ENCODE results near the gene HSD11B1. TPM values are rescaled to one million over a fixed set of nuclear protein-coding genes. Genes with fewer than 3 reads are reported as not detected.

The HSD11B1 gene
- total and polyA plus RNA-seq, 12 donors: 0.17 to 29.6 (median 8.6) TPM

DNA sequence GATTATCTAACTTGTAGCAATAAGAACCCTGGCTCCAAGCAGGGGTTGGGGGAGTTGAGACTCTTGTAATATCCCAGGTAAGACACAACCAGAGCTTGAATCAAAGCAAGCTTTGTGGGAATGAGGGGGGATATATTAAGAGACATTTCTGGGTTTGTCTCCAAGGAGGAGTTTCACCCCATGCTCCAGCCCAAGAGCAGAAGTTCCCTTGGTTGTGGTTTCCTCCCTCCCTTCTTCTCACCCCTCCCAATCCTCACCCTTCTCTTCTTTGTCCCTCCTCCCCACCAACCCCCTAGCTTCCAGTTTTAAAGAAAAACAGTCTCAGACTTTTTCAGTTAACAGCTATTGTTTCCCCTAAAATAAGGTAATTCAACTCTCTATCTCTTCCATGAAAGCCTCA is 63.1 kb downstream of the HSD11B1 start:
- peaks cover 0 to 12% of the 10 kb centered on the region in 2 donors for H3K4me1 ChIP-seq (replicated peaks in 1 of 2)

DNA sequence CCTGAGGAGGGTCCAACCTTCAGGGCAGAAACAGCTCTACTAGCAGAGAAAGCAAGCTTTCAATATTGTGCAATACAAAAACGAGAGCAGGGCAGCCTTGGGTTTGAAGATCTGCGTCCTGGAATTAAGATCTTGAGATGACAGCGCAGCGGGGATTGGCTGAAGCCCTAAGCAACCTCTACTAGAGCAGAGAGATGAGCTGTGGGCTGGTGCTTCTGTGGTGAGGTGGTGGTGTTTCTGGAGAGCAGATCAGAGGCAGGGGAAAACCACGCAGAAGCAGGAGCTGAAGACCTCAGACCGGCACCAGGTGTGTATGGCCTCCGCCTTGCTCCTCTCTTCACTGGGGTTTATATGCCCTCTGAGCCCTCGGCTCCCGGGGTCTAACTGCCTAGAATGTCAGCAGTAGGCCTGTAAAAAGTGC is 63.7 kb downstream of the HSD11B1 start:
- intact Hi-C loops (cut with DNase I): no loop called here
- Histone ChIP-seq H3K36me3 (replicated peaks in 1 of 2) (no peaks in the 10 kb centered on the region), H3K27me3 (no peaks in the 10 kb centered on the region), H3K4me3 (no peak overlapping the region), H3K4me1 (replicated peaks in 1 of 2) (peaks cover 0 to 12% of the 10 kb centered on the region in 2 donors), H3K9me3 (replicated peaks in 1 of 3) (no peaks in the 10 kb centered on the region), H3K27ac (no peak overlapping the region)
- WGBS, 4 donors: 59 to 77% (median 72%) methylated on average over 6 to 9 of the region's 9 CpGs
- TF ChIP-seq, protein P1, sequence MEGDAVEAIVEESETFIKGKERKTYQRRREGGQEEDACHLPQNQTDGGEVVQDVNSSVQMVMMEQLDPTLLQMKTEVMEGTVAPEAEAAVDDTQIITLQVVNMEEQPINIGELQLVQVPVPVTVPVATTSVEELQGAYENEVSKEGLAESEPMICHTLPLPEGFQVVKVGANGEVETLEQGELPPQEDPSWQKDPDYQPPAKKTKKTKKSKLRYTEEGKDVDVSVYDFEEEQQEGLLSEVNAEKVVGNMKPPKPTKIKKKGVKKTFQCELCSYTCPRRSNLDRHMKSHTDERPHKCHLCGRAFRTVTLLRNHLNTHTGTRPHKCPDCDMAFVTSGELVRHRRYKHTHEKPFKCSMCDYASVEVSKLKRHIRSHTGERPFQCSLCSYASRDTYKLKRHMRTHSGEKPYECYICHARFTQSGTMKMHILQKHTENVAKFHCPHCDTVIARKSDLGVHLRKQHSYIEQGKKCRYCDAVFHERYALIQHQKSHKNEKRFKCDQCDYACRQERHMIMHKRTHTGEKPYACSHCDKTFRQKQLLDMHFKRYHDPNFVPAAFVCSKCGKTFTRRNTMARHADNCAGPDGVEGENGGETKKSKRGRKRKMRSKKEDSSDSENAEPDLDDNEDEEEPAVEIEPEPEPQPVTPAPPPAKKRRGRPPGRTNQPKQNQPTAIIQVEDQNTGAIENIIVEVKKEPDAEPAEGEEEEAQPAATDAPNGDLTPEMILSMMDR (IDR thresholded peaks at IDR 0.05): no peak
- TF ChIP-seq POLR2A (IDR thresholded peaks at IDR 0.05): no peak
- no peak for DNase-seq

More for the DNA sequence above, 63.1 kb downstream of the HSD11B1 start:
- Histone ChIP-seq H3K9me3 (replicated peaks in 1 of 3) (no peaks in the 10 kb centered on the region), H3K36me3 (replicated peaks in 1 of 2) (no peaks in the 10 kb centered on the region), H3K4me3 (no peak overlapping the region), H3K27me3 (no peaks in the 10 kb centered on the region), H3K27ac (no peak overlapping the region)
- no peak for DNase-seq
- intact Hi-C loops (cut with DNase I): no loop called here
- no peak for TF ChIP-seq POLR2A (IDR thresholded peaks at IDR 0.05)
- TF ChIP-seq, protein P1 (IDR thresholded peaks at IDR 0.05): no peak

DNA sequence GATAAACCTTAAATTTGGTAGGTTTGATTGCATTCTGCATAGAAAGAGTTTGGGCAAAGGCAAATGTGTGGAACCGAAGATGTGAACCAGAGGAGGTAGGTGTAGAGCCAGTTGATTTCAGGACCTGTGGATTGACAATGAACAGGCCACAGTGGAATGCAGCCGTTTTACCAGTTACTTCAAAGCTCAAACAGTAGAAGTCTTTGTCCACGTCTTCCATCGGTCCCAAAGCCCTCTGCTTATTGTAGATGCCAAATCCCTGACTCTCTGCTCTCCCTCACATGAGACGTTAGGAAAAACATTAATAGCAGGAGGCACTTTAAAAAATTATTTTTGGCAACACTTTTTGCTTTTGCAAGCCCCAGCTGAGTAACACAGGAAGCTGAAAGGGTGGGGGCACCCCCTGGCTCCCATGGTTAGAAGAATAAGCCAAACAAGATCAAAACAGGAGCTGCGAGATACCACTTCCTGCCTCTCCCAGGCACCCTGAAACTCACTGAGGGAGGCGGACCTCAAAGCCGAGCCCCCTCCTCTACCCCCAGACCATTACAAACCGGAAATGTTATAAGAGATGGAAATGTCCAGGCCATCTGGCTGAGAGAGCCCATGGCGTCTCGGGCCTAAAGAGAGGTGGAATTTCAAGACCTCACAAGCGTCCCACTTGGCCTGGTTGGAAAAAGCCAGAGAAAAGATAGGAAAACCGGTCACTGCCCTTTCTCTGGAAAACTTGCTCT is 64.7 kb downstream of the HSD11B1 start:
- Histone ChIP-seq H3K27me3 (no peaks in the 10 kb centered on the region), H3K36me3 (replicated peaks in 1 of 2) (no peaks in the 10 kb centered on the region), H3K4me1 (replicated peaks in 1 of 2) (peaks cover 0 to 12% of the 10 kb centered on the region in 2 donors), H3K9me3 (replicated peaks in 1 of 3) (no peaks in the 10 kb centered on the region), H3K27ac (peak overlapping the region in 3 of 5 donors; percentile 51 to 59 (median 55)), H3K4me3 (no peak overlapping the region)
- intact Hi-C loops (cut with DNase I): no loop called here
- peak; percentile 37 to 81 (median 56) for DNase-seq
- 30 to 37% (median 36%) methylated on average over 13 of the region's 13 CpGs for WGBS, 4 donors
- no peak for TF ChIP-seq POLR2A (IDR thresholded peaks at IDR 0.05)
- TF ChIP-seq, protein P1 (IDR thresholded peaks at IDR 0.05): no peak

DNA sequence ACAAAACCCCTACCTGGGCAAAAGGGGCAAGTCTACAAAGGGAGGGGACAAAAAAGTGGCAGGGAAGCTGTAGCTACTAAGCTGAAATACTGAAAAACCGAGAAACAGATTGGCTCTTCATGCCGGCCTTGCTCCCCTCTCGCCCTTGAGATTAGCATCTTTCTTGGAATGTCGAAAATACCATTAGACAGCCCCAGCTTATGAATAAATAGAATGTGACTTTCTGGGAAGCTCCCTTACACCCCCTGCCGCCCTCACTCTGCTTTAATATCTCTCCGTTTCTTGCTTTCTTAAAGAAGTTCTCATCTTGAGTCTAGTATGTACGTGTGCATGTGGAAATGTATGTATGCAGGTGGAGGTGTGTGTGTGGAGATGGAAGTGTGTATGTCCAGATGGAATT is 65.3 kb downstream of the HSD11B1 start:
- no peak overlapping the region for H3K4me3 ChIP-seq
- H3K27ac ChIP-seq: peak overlapping the region in 2 of 5 donors; percentile 51 to 59
- intact Hi-C loops (cut with DNase I): no loop called here
- H3K27me3 ChIP-seq: no peaks in the 10 kb centered on the region
- H3K36me3 ChIP-seq (replicated peaks in 1 of 2): no peaks in the 10 kb centered on the region
- H3K4me1 ChIP-seq (replicated peaks in 1 of 2): peaks cover 0 to 12% of the 10 kb centered on the region in 2 donors
- no peaks in the 10 kb centered on the region for H3K9me3 ChIP-seq (replicated peaks in 1 of 3)
- TF ChIP-seq POLR2A (IDR thresholded peaks at IDR 0.05): no peak
- TF ChIP-seq, protein P1 (IDR thresholded peaks at IDR 0.05): no peak
- 42 to 64% (median 52%) methylated on average over 7 of the region's 7 CpGs for WGBS, 4 donors
- no peak for DNase-seq
